GM23248 (cell line): ENCODE measurements around the gene KHDC4. TPM values are rescaled to one million over a fixed set of nuclear protein-coding genes. Genes with fewer than 3 reads are reported as not detected.

Experiments used
- DNase-seq: peaks from one replicate; pipeline ENCODE4 v3.0.0-alpha.2; 2015
- H2AFZ ChIP-seq: fragments of 200-600 bp; sonication (generic); 2 replicates; pipeline ENCODE4 v1.6.1; 2016; ENCODE audit warnings: antibody characterized with exemption
- H3F3A ChIP-seq: fragments of 200-600 bp; sonication (generic); 2 replicates; pipeline ENCODE4 v1.6.1; 2016; ENCODE audit warnings: mild to moderate bottlenecking, antibody characterized with exemption, mixed run types; ENCODE audit not compliant: insufficient read depth
- H3K27ac ChIP-seq: fragments of 200-600 bp; sonication (generic); 2 replicates; pipeline ENCODE4 v1.5.1; 2016; ENCODE audit warnings: mild to moderate bottlenecking
- H3K27me3 ChIP-seq: fragments of 200-600 bp; sonication (generic); replicated peaks from 2 replicates; pipeline ENCODE4 v1.6.1; 2016; ENCODE audit warnings: mild to moderate bottlenecking; ENCODE audit not compliant: insufficient read depth
- H3K36me3 ChIP-seq: fragments of 200-600 bp; sonication (generic); 2 replicates; pipeline ENCODE4 v1.6.1; 2016; ENCODE audit warnings: low read depth, mild to moderate bottlenecking
- H3K4me1 ChIP-seq: fragments of 200-600 bp; sonication (generic); 2 replicates; pipeline ENCODE4 v1.6.1; 2016; ENCODE audit warnings: mild to moderate bottlenecking; ENCODE audit not compliant: insufficient read depth
- H3K4me2 ChIP-seq: fragments of 200-600 bp; sonication (generic); one replicate; pipeline ENCODE4 v1.6.1; 2016; ENCODE audit warnings: mild to moderate bottlenecking; ENCODE audit not compliant: unreplicated experiment
- H3K4me3 ChIP-seq: fragments of 200-600 bp; sonication (generic); 2 replicates; pipeline ENCODE4 v1.5.1; 2016; ENCODE audit warnings: mild to moderate bottlenecking
- H3K79me2 ChIP-seq: fragments of 200-600 bp; sonication (generic); 2 replicates; pipeline ENCODE4 v1.6.1; 2016; ENCODE audit warnings: mild to moderate bottlenecking; ENCODE audit not compliant: insufficient read depth
- H3K9ac ChIP-seq: fragments of 200-600 bp; sonication (generic); 2 replicates; pipeline ENCODE4 v1.6.1; 2016; ENCODE audit warnings: mild to moderate bottlenecking
- H3K9me2 ChIP-seq: fragments of 200-600 bp; sonication (generic); 2 replicates; pipeline ENCODE4 v1.6.1; 2016; ENCODE audit warnings: mixed run types, mild to moderate bottlenecking, moderate library complexity; ENCODE audit not compliant: insufficient read depth
- H3K9me3 ChIP-seq: fragments of 200-600 bp; sonication (generic); one replicate; pipeline ENCODE4 v1.6.1; 2017; ENCODE audit warnings: low read depth
- H4K20me1 ChIP-seq: fragments of 200-600 bp; sonication (generic); 2 replicates; pipeline ENCODE4 v1.6.0; 2016; ENCODE audit not compliant: insufficient read depth
- EZH2 ChIP-seq: fragments of 200-600 bp; sonication (generic); IDR thresholded peaks from 2 replicates; pipeline ENCODE4 v1.6.1; 2018; ENCODE audit warnings: antibody characterized with exemption, mild to moderate bottlenecking; ENCODE audit not compliant: insufficient read depth, poor library complexity, severe bottlenecking
- EZH2phosphoT487 ChIP-seq: fragments of 200-600 bp; sonication (generic); IDR thresholded peaks from 2 replicates; pipeline ENCODE4 v1.6.1; 2018; ENCODE audit warnings: antibody characterized with exemption, moderate library complexity, mild to moderate bottlenecking, low read depth; ENCODE audit not compliant: insufficient read depth
- WGBS, 2 experiments: methylation state at CpG; one replicate each; pipeline ENCODE4 v1.1.6; 2015 to 2017; ENCODE audit warnings: low lambda C conversion rate in 2 of 2, low coverage in 1 of 2; ENCODE audit errors: missing lambda C conversion rate in 2 of 2; 5-methylcytosine and 5-hydroxymethylcytosine counted together
- in situ Hi-C: fragments of 300-500 bp; cut with MboI; formaldehyde crosslinking; loops from 2 replicates; pipeline ENCODE4 v1.15.0; 2020
- polyA plus RNA-seq: library from polyadenylated mRNA; unstranded; fragments of >200 nt; fragmentation: Nextera tagmentation; extraction: Ambion mirVana; gene quantifications from 2 replicates; pipeline ENCODE4 v1.2.1, GENCODE V29; 2016
- total RNA-seq: library from RNA; depleted of rRNA; stranded (reverse); fragments of >200 nt; shearing (Covaris generic); gene quantifications from 2 replicates; pipeline ENCODE4 v1.2.3, GENCODE V29; 2014

The KHDC4 gene
- total and polyA plus RNA-seq, 2 experiments from 2014 or later = 24.2 to 27.8 TPM

DNA sequence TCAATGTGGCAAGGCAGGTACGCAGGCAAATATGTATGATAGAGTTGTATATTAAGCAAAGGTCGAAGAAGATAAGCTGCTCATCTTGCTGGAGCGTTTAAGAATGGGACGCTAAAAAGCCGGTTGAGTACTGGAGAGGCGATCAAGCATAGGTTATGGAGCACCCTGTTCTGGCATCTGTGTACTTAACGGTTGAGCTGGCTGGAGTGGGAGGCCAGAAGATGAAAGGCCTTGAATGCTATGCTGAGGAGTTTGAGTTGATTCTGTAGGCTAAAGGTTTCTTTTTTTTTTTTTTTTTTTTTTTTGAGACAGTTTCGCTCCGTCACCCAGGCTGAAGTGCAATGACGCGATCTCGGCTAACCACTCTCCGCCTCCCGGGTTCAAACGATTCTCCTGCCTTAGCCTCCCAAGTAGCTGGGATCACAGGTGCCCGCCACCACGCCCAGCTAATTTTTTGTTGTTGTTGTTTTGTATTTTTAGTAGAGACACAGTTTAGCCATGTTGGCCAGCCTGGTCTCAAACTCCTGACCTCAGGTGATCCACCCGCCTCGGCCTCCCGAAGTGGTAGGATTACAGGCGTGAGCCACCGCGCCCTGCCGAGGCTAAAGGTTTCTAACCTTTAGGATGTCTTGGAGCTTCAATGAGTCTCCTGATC lies 850 bp upstream of the KHDC4 start:
- H3K36me3 ChIP-seq = peaks cover 26% of the 10 kb centered on the region
- no peaks in the 10 kb centered on the region for H4K20me1 ChIP-seq
- H3K27me3 ChIP-seq = no peaks in the 10 kb centered on the region
- peak overlapping the region; percentile 85 for H3K27ac ChIP-seq
- TF ChIP-seq EZH2 (no peak), EZH2phosphoT487 (no peak)
- in situ Hi-C loops = no loop called here
- DNase-seq = peak; percentile 43
- peak overlapping the region; percentile 99 for H3K4me2 ChIP-seq
- H3F3A ChIP-seq = peaks cover 26% of the 10 kb centered on the region
- no peaks in the 10 kb centered on the region for H3K9me2 ChIP-seq
- H3K4me3 ChIP-seq = peak overlapping the region; percentile 79
- 79 to 80% methylated on average over 24 of the region's 24 CpGs for WGBS, 2 experiments
- H2AFZ ChIP-seq = peak overlapping the region; percentile 92
- peak overlapping the region; percentile 92 for H3K9ac ChIP-seq
- no peaks in the 10 kb centered on the region for H3K9me3 ChIP-seq
- peaks cover 41% of the 10 kb centered on the region for H3K79me2 ChIP-seq
- peaks cover 38% of the 10 kb centered on the region for H3K4me1 ChIP-seq

DNA sequence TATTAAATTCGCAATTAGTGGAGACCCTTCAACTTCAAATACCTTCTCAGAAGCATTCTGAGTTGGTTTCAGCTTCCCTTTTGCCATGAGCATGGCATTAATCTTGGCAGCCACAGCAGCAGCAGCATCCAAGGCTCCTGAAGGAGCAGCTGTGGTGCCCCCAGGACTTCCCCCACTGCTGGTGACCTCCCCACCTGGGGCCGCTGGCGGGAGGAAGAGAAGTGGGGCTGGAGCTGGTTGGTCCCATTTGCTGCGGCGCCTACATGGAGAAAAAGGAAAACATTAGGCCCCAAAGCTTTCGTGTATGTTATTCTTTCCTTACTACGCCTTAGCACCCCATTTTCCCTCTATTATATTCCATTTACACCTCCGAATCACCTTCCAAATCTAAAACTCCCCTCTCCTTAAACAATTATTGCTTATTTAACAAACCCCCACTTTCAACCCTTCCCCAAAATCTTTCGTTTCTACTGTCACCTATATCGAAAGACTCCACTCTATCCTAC lies 569 bp downstream of the KHDC4 start:
- no peaks in the 10 kb centered on the region for H4K20me1 ChIP-seq
- peak overlapping the region; percentile 92 for H3K9ac ChIP-seq
- H3K79me2 ChIP-seq = peaks cover 55% of the 10 kb centered on the region
- no peaks in the 10 kb centered on the region for H3K9me2 ChIP-seq
- DNase-seq = peak; percentile 37
- peaks cover 26% of the 10 kb centered on the region for H3F3A ChIP-seq
- H3K4me1 ChIP-seq = peaks cover 42% of the 10 kb centered on the region
- in situ Hi-C loops = no loop called here
- no peaks in the 10 kb centered on the region for H3K9me3 ChIP-seq
- peak overlapping the region; percentile 92; the same call in 1 of the 2 replicates for H2AFZ ChIP-seq
- peaks cover 38% of the 10 kb centered on the region for H3K36me3 ChIP-seq
- WGBS, 2 experiments = 4 to 8% methylated on average over 10 of the region's 10 CpGs
- H3K27me3 ChIP-seq = no peaks in the 10 kb centered on the region
- H3K27ac ChIP-seq = peak overlapping the region; percentile 85
- peak overlapping the region; percentile 79 for H3K4me3 ChIP-seq
- peak overlapping the region; percentile 90 for H3K4me2 ChIP-seq
- no peak for TF ChIP-seq EZH2
- TF ChIP-seq EZH2phosphoT487 = no peak

DNA sequence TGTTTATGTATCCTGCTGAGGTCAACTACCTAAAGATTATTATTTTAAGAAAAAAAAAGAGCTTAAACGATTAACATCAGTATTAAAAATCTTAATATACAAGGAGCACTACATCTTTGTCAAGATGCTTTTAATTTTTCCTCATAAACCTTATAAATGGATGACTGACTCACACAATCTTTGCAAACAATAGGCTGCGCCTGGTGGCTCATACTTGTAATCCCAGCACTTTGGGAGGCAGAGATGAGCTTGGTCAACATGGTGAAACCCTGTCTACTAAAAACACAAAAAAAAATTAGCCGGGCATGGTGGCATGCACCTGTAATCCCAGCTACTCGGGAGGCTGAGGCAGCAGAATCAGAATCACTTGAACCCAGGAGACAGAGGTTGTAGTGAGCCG lies 1.7 kb downstream of the KHDC4 start:
- H3K9ac ChIP-seq = peak overlapping the region; percentile 92
- no peaks in the 10 kb centered on the region for H3K9me2 ChIP-seq
- peaks cover 67% of the 10 kb centered on the region for H3K79me2 ChIP-seq
- H4K20me1 ChIP-seq = no peaks in the 10 kb centered on the region
- peaks cover 26% of the 10 kb centered on the region for H3F3A ChIP-seq
- DNase-seq = peak; percentile 74
- peaks cover 48% of the 10 kb centered on the region for H3K36me3 ChIP-seq
- H3K9me3 ChIP-seq = no peaks in the 10 kb centered on the region
- 41 to 51% methylated on average over 5 of the region's 5 CpGs for WGBS, 2 experiments
- peak overlapping the region; percentile 79 for H3K4me3 ChIP-seq
- peak overlapping the region; percentile 48 for H3K27ac ChIP-seq
- in situ Hi-C loops = no loop called here
- H3K4me1 ChIP-seq = peaks cover 42% of the 10 kb centered on the region
- TF ChIP-seq EZH2phosphoT487 = no peak
- no peak for TF ChIP-seq EZH2
- H3K27me3 ChIP-seq = no peaks in the 10 kb centered on the region
- H2AFZ ChIP-seq = no peak overlapping the region
- peak overlapping the region; percentile 90 for H3K4me2 ChIP-seq

DNA sequence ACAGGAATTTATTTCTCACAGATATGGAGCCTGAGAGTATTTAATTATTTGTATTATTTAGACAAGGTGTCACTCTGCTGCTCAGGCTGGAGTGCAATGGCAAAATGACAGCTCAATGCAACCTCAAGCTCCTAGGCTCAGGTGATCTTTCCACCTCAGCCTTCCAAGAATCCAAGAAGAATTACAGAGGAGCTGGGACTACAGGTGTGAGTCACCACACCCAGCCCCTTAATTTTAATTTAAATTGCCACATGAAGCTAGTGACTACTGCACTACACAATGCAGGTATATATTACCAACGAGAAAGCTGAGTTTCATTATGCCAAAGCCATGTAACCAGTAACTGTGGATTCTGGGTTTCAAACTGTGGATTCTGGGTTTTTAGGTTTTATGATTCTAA lies 2.1 kb downstream of the KHDC4 start:
- Histone ChIP-seq H3K27ac (peak overlapping the region; percentile 48), H3K4me3 (peak overlapping the region; percentile 79), H3K27me3 (no peaks in the 10 kb centered on the region), H2AFZ (no peak overlapping the region), H3K9ac (peak overlapping the region; percentile 92), H3K36me3 (peaks cover 52% of the 10 kb centered on the region), H3K79me2 (peaks cover 71% of the 10 kb centered on the region), H3K9me3 (no peaks in the 10 kb centered on the region), H3F3A (peaks cover 26% of the 10 kb centered on the region), H3K4me1 (peaks cover 42% of the 10 kb centered on the region), H3K9me2 (no peaks in the 10 kb centered on the region), H3K4me2 (peak overlapping the region; percentile 90), H4K20me1 (no peaks in the 10 kb centered on the region)
- 72 to 74% methylated on average over 1 of the region's 1 CpG for WGBS, 2 experiments
- in situ Hi-C loops = no loop called here
- no peak for TF ChIP-seq EZH2phosphoT487
- no peak for TF ChIP-seq EZH2
- DNase-seq = peak; percentile 29
